Tibial nerve (tissue), 4 donors: ENCODE data around the gene TBC1D22B.

Experiments used
- CTCF ChIP-seq, 5 experiments: fragments of 200-600 bp in 3 of 5; fragments of 450-650 bp in 2 of 5; sonication (generic) in 3 of 5; IDR thresholded peaks; one replicate each; pipeline ENCODE4 v1.5.1; 2016 to 2019; ENCODE audit warnings: antibody characterized with exemption in 5 of 5, mild to moderate bottlenecking in 3 of 5, moderate library complexity in 2 of 5
- EP300 ChIP-seq, 2 donors: sonication (generic); formaldehyde crosslinking; IDR thresholded peaks; one replicate each; pipeline ENCODE4 v1.6.1; 2017; ENCODE audit warnings: antibody characterized with exemption in 2 of 2, mild to moderate bottlenecking in 1 of 2
- POLR2A ChIP-seq, 2 donors: fragments of 450-650 bp; IDR thresholded peaks; one replicate each; pipeline ENCODE4 v1.6.1; 2017; ENCODE audit warnings: antibody characterized with exemption in 2 of 2, mild to moderate bottlenecking in 2 of 2, moderate library complexity in 2 of 2

GRCh38 chr6:37324131-37325033 lies 66.8 kb downstream of the TBC1D22B start:
- TF ChIP-seq CTCF (IDR thresholded peaks at IDR 0.05), result no peak
- TF ChIP-seq POLR2A (IDR thresholded peaks at IDR 0.05), result no peak
- no peak for TF ChIP-seq EP300 (IDR thresholded peaks at IDR 0.05)
